ENCODE results near the gene CHAD. TPM values are rescaled to one million over a fixed set of nuclear protein-coding genes. Genes with fewer than 3 reads are reported as not detected.

Gene CHAD
- total RNA-seq, 2 experiments from 2014 or later = not detected

DNA sequence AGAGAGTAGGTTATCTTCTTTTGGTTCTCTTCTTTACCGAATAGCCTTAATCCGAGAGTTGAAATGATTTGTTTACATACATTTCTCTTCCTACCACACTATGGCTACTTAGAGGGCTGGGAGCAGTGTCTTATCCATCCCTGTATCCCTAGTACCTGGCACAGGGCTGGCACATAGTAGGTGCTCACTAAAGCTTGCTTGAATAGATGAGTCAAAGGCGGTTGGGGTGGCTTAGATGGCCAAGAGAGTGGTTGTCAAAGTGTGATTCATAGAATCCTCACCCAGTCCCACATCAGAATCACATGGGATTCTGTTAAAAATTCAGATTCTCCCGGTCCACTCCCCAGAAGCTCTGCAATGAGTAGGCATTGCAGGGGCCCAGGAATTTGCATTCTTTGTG is 11.1 kb downstream of the CHAD start:
- no peak overlapping the region for H3K27ac Mint-ChIP-seq
- no peak for ATAC-seq
- POLR2A ChIA-PET = no interaction called here
- intact Hi-C loops (cut with micrococcal nuclease) = no loop called here
- no peaks in the 10 kb centered on the region for H3K9me3 Mint-ChIP-seq
- CTCF ChIA-PET = interaction anchor here (0.8 to 1.4 kb wide), 2 partner anchors 60 to 95 kb away, joined by 3 read pairs; no protein-coding TSS in a partner anchor
- no peak for DNase-seq
- TF ChIP-seq, protein P1, sequence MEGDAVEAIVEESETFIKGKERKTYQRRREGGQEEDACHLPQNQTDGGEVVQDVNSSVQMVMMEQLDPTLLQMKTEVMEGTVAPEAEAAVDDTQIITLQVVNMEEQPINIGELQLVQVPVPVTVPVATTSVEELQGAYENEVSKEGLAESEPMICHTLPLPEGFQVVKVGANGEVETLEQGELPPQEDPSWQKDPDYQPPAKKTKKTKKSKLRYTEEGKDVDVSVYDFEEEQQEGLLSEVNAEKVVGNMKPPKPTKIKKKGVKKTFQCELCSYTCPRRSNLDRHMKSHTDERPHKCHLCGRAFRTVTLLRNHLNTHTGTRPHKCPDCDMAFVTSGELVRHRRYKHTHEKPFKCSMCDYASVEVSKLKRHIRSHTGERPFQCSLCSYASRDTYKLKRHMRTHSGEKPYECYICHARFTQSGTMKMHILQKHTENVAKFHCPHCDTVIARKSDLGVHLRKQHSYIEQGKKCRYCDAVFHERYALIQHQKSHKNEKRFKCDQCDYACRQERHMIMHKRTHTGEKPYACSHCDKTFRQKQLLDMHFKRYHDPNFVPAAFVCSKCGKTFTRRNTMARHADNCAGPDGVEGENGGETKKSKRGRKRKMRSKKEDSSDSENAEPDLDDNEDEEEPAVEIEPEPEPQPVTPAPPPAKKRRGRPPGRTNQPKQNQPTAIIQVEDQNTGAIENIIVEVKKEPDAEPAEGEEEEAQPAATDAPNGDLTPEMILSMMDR (IDR thresholded peaks at IDR 0.05) = no peak
- no peaks in the 10 kb centered on the region for H3K36me3 Mint-ChIP-seq (ENCODE audit: low read depth)
- H3K4me3 Mint-ChIP-seq = no peak overlapping the region
- H3K27me3 Mint-ChIP-seq = no peaks in the 10 kb centered on the region
- H3K4me1 Mint-ChIP-seq (ENCODE audit: low read depth) = no peaks in the 10 kb centered on the region

DNA sequence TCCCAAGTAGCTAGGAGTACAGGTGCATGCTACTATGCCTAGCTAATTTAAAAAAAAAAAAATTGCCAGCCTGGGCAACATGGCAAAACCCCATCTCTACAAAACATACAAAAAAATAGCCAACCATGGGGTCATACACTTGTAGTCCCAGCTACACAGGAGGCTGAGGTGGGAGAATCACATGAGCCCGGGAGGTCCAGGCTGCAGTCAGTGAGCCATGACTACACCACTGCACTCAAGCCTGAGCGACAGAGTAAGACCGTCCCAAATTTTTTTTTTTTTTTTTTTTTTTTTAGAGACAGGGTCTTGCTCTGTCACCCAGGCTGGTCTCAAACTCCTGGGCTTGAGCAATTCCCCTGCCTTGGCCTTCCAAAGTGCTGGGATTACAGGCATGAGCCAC is 14.8 kb downstream of the CHAD start:
- ATAC-seq (no peak), DNase-seq (no peak)
- TF ChIP-seq, protein P1 (IDR thresholded peaks at IDR 0.05) = no peak
- Mint-ChIP-seq H3K4me1 (ENCODE audit: low read depth) (no peaks in the 10 kb centered on the region), H3K4me3 (no peak overlapping the region), H3K27me3 (no peaks in the 10 kb centered on the region), H3K36me3 (ENCODE audit: low read depth) (no peaks in the 10 kb centered on the region), H3K27ac (no peak overlapping the region), H3K9me3 (no peaks in the 10 kb centered on the region)
- ChIA-PET CTCF (interaction anchor here (0.7 to 1.6 kb wide), 3 partner anchors 57 to 604 kb away, joined by 3 to 4 read pairs (median 4); partner anchors contain the start of gene LRRC59), POLR2A (no interaction called here)
- intact Hi-C loops (cut with micrococcal nuclease) = no loop called here

DNA sequence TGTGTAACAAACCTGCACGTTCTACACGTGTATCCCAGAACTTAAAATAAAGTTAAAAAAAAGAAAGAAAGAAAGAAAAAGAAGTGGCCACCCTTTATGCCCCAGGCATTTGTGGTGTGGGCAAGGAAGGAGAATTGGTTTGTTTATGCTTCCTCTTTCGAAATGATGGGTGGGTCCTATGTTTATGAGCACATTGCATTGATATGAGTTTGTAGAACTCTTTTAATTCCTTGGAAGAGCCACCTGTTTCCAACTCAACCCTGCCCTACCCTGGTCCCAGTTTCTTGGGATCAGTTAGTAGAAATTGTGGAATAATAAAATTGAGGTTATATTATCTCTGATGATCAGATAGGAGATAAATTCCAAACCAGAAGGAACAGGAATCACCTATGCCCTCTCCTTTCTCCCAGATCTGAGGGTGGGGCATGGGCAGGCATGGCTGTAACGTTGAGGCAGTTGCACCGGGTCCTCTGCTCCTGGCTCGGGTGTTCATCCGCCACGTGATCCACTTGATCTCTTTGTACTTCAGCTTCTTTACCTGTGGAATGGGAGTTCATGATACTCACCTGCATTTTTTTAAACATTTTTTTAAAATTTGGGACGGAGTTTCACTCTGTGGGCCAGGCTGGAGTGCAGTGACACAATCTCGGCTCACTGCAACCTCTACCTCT is 15.9 kb downstream of the CHAD start:
- Mint-ChIP-seq H3K9me3 (no peaks in the 10 kb centered on the region), H3K36me3 (ENCODE audit: low read depth) (no peaks in the 10 kb centered on the region), H3K4me1 (ENCODE audit: low read depth) (no peaks in the 10 kb centered on the region), H3K27me3 (no peaks in the 10 kb centered on the region), H3K4me3 (no peak overlapping the region), H3K27ac (no peak overlapping the region)
- TF ChIP-seq, protein P1 (IDR thresholded peaks at IDR 0.05) = no peak
- DNase-seq (no peak), ATAC-seq (no peak)
- CTCF ChIA-PET = interaction anchor here (1.0 to 1.6 kb wide), 2 partner anchors 56 to 91 kb away, joined by 3 to 4 read pairs; partner anchors contain the start of gene LRRC59
- POLR2A ChIA-PET = no interaction called here
- intact Hi-C loops (cut with micrococcal nuclease) = no loop called here

DNA sequence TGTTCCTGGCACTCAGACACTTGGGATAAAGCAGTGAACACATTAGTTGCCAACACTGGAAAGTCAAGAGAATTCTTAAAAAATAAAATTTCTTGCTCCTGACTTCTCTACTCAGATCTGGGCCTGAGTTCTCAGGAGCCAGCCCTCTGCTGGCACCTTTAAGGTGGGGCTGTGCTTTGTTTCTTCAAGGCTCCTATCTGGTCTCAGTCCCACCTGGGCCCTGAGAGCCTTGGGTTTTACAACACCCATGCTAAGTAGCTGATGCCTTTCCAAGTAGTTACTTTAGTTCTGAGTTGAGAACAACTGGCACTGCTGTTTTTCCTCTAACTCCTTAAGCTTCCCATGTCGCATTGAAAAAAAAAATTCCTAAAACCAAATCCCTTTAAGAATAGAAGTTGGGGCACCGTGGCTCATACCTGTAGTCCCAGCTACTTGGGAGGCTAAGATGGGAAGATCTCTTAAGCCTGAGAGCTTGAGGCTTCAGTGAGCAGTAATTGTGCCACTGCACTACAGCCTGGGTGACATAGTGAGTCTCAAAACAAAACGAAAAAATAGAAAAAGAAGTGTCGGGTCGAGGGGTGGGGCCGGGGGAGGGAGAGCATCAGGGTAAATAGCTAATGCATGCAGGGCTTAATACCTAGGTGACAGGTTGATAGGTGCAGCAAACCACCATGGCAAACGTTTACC is 16.6 kb downstream of the CHAD start:
- ChIA-PET POLR2A (no interaction called here), CTCF (interaction anchor here (1.0 to 1.6 kb wide), 2 partner anchors 55 to 90 kb away, joined by 3 to 4 read pairs; partner anchors contain the start of gene LRRC59)
- no peak overlapping the region for H3K4me3 Mint-ChIP-seq
- TF ChIP-seq, protein P1 (IDR thresholded peaks at IDR 0.05) = no peak
- H3K27me3 Mint-ChIP-seq = no peaks in the 10 kb centered on the region
- ATAC-seq (no peak), DNase-seq (no peak)
- H3K36me3 Mint-ChIP-seq (ENCODE audit: low read depth) = no peaks in the 10 kb centered on the region
- H3K9me3 Mint-ChIP-seq = no peaks in the 10 kb centered on the region
- no peaks in the 10 kb centered on the region for H3K4me1 Mint-ChIP-seq (ENCODE audit: low read depth)
- intact Hi-C loops (cut with micrococcal nuclease) = no loop called here
- H3K27ac Mint-ChIP-seq = no peak overlapping the region

DNA sequence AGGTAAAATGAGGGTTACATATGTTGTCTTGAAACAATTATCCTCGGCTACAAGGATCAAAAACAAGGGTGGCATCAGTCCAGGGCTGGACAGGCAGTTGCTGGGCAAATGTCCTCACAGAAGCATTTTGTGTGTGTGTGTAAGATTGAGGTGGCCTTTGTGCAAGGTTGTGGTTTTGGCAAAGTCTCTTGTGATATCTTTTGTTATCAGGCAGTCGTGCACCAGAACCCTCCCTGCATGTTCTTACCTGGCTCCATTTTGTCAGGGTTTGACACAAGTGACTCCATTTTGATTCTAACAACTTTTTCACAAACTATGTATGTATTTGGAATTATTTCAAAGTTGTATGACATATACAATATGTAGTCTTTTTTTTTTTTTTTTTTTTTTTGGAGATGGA is 20.0 kb downstream of the CHAD start:
- H3K4me3 Mint-ChIP-seq = no peak overlapping the region
- intact Hi-C loops (cut with micrococcal nuclease) = no loop called here
- TF ChIP-seq, protein P1 (IDR thresholded peaks at IDR 0.05) = no peak
- ATAC-seq (no peak), DNase-seq (no peak)
- no peaks in the 10 kb centered on the region for H3K27me3 Mint-ChIP-seq
- H3K9me3 Mint-ChIP-seq = no peaks in the 10 kb centered on the region
- ChIA-PET POLR2A (no interaction called here), CTCF (no interaction called here)
- H3K4me1 Mint-ChIP-seq (ENCODE audit: low read depth) = no peaks in the 10 kb centered on the region
- H3K36me3 Mint-ChIP-seq (ENCODE audit: low read depth) = no peaks in the 10 kb centered on the region
- H3K27ac Mint-ChIP-seq = no peak overlapping the region
